SU-DHL-6 (cell line): Measurements from ENCODE around the gene ANKRD23.

Source experiments
- H2AFZ ChIP-seq: fragments of 200-600 bp; sonication (generic); 2 replicates; pipeline ENCODE4 v1.6.1; 2014; ENCODE audit warnings: low read depth, mild to moderate bottlenecking, moderate library complexity, mixed read lengths, antibody characterized with exemption, low read length; ENCODE audit not compliant: severe bottlenecking
- H3F3A ChIP-seq: fragments of 200-600 bp; shearing (Covaris generic); 2 replicates; pipeline ENCODE4 v1.6.0; 2016; ENCODE audit warnings: antibody characterized with exemption, mild to moderate bottlenecking; ENCODE audit not compliant: insufficient read depth
- H3K27ac ChIP-seq: fragments of 200-600 bp; sonication (generic); 2 replicates; pipeline ENCODE4 v1.5.1; 2016; ENCODE audit warnings: low read depth, mild to moderate bottlenecking, low read length, moderate library complexity, mixed read lengths
- H3K27me3 ChIP-seq: fragments of 200-600 bp; sonication (generic), shearing (Covaris generic); 2 replicates; pipeline ENCODE4 v1.6.0; 2014; ENCODE audit warnings: mild to moderate bottlenecking, low read length
- H3K36me3 ChIP-seq: fragments of 200-600 bp; sonication (generic); 2 replicates; pipeline ENCODE4 v1.6.1; 2014; ENCODE audit warnings: mild to moderate bottlenecking, low read length, mixed read lengths
- H3K4me2 ChIP-seq: fragments of 300-600, 200-600 bp; shearing (Covaris generic), sonication (generic); 2 replicates; pipeline ENCODE4 v1.6.0; 2014; ENCODE audit warnings: low read length, low read depth, mild to moderate bottlenecking; ENCODE audit not compliant: poor library complexity, severe bottlenecking
- H3K4me3 ChIP-seq: fragments of 200-600 bp; sonication (generic); 2 replicates; pipeline ENCODE4 v1.5.1; 2014; ENCODE audit warnings: antibody characterized with exemption, low read length, mild to moderate bottlenecking, mixed read lengths; ENCODE audit not compliant: insufficient read depth, poor library complexity, severe bottlenecking
- H3K79me2 ChIP-seq: fragments of 200-600 bp; sonication (generic); 2 replicates; pipeline ENCODE4 v1.6.1; 2014; ENCODE audit warnings: mild to moderate bottlenecking, low read length, moderate library complexity; ENCODE audit not compliant: insufficient read depth
- H3K9ac ChIP-seq: fragments of 200-600 bp; sonication (generic); 2 replicates; pipeline ENCODE4 v1.7.0; 2014; ENCODE audit warnings: mild to moderate bottlenecking, low read length
- H3K9me2 ChIP-seq: fragments of 200-600 bp; sonication (generic); replicated peaks from 2 replicates; pipeline ENCODE4 v1.6.1; 2014; ENCODE audit warnings: low read length; ENCODE audit not compliant: insufficient read depth
- H3K9me3 ChIP-seq: fragments of 200-600 bp; sonication (generic); 2 replicates; pipeline ENCODE4 v1.6.1; 2014; ENCODE audit warnings: low read length, mixed read lengths; ENCODE audit not compliant: insufficient read depth
- H4K20me1 ChIP-seq: fragments of 200-600 bp; sonication (generic); 2 replicates; pipeline ENCODE4 v1.6.1; 2014; ENCODE audit warnings: low read depth, mild to moderate bottlenecking, antibody characterized with exemption, low read length, moderate library complexity, mixed read lengths
- CTCF ChIP-seq: fragments of 200-600 bp; sonication (generic); IDR thresholded peaks from one replicate; pipeline ENCODE4 v1.5.1; 2017; ENCODE audit warnings: antibody characterized with exemption, mild to moderate bottlenecking, low read length, moderate library complexity; ENCODE audit not compliant: insufficient read depth, poor library complexity, severe bottlenecking
- EZH2phosphoT487 ChIP-seq: fragments of 200-600 bp; sonication (generic), shearing (Covaris generic); conservative IDR thresholded peaks from 2 replicates; pipeline ENCODE4 v1.6.1; 2018; ENCODE audit warnings: mild to moderate bottlenecking, antibody characterized with exemption, low read length, moderate library complexity, mixed read lengths

Gene ANKRD23

GRCh38 chr2:96832754-96833507, 10.9 kb downstream of the ANKRD23 start:
- H4K20me1 ChIP-seq, result no peaks in the 10 kb centered on the region
- no peak overlapping the region for H2AFZ ChIP-seq
- H3K4me3 ChIP-seq, result no peak overlapping the region
- H3K4me2 ChIP-seq, result no peak overlapping the region
- TF ChIP-seq CTCF (no peak), EZH2phosphoT487 (no peak)
- H3F3A ChIP-seq, result no peaks in the 10 kb centered on the region
- H3K27ac ChIP-seq, result no peak overlapping the region
- H3K36me3 ChIP-seq, result 0 out of 2 replicates have a peak, but pooled peaks cover 3% of the 10 kb centered on the region
- no peaks in the 10 kb centered on the region for H3K9me2 ChIP-seq
- no peaks in the 10 kb centered on the region for H3K79me2 ChIP-seq
- no peak overlapping the region for H3K9ac ChIP-seq
- H3K9me3 ChIP-seq, result no peaks in the 10 kb centered on the region
- no peaks in the 10 kb centered on the region for H3K27me3 ChIP-seq

DNA sequence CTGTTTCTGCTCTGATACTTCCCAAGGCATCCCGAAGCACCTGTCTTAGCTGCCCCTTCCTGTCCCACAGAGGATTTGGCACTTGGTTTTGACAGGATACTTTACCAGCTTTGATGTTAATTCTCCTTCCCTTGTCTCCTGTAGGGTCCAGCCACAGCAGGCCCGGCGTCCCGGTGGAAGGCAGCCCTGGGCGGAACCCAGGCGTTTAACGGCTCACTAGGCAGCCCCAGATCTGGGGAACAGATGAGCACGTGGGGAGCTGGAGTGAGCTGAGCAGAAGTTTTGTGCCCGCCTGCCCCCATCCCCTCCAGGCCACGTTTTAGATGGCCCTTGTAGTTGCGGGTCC, 11.4 kb downstream of the ANKRD23 start:
- H3K4me3 ChIP-seq, result no peak overlapping the region
- H3K27ac ChIP-seq, result no peak overlapping the region
- no peaks in the 10 kb centered on the region for H4K20me1 ChIP-seq
- H3F3A ChIP-seq, result no peaks in the 10 kb centered on the region
- H2AFZ ChIP-seq, result no peak overlapping the region
- no peaks in the 10 kb centered on the region for H3K9me2 ChIP-seq
- no peaks in the 10 kb centered on the region for H3K9me3 ChIP-seq
- H3K27me3 ChIP-seq, result no peaks in the 10 kb centered on the region
- no peak overlapping the region for H3K4me2 ChIP-seq
- no peaks in the 10 kb centered on the region for H3K79me2 ChIP-seq
- no peak overlapping the region for H3K9ac ChIP-seq
- TF ChIP-seq CTCF (no peak), EZH2phosphoT487 (no peak)
- H3K36me3 ChIP-seq, result 0 out of 2 replicates have a peak, but pooled peaks cover 3% of the 10 kb centered on the region

DNA sequence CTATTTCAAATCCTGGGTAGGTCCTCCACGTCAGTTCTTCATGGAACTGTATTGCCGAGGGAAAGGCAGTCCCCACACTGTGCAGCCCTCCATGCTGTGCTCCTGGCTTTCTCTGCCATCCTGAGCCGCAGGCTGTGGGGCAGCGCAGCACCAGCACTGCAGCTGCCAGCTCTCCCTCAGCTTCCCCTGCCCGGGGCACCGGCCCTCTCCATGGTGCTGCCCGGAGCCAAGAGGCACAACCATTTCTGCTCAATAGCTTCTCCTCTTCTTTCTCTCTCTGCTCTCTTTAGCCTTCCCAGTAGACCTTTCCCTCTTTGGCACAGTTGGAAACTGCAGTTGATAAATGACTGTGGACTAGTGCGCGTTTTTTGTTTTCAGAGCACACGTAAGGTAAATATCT, 12.1 kb downstream of the ANKRD23 start:
- TF ChIP-seq CTCF (no peak), EZH2phosphoT487 (no peak)
- Histone ChIP-seq H4K20me1 (no peaks in the 10 kb centered on the region), H3K36me3 (0 out of 2 replicates have a peak, but pooled peaks cover 3% of the 10 kb centered on the region), H3K9me2 (no peaks in the 10 kb centered on the region), H3F3A (no peaks in the 10 kb centered on the region), H2AFZ (no peak overlapping the region), H3K9ac (no peak overlapping the region), H3K79me2 (no peaks in the 10 kb centered on the region), H3K27me3 (no peaks in the 10 kb centered on the region), H3K4me2 (no peak overlapping the region), H3K9me3 (no peaks in the 10 kb centered on the region), H3K27ac (no peak overlapping the region), H3K4me3 (no peak overlapping the region)
